AG09309 (cell line): ENCODE data around the gene PPP2R3B.
A peak's percentile ranks its signal among the peaks of the same experiment; 100 is the strongest.
"Not testable (repeated sequence)": the region's sequence is repeated elsewhere in the genome, so short reads cannot be mapped to it uniquely, and the experiment has no call there.

Source experiments
- DNase-seq: peaks from one replicate; pipeline ENCODE4 v3.0.0-alpha.2; 2010; ENCODE audit warnings: low read depth
- H3K4me3 ChIP-seq: 2 replicates; pipeline ENCODE4 v1.5.1; 2011; ENCODE audit warnings: mild to moderate bottlenecking, low read depth, low read length, moderate library complexity; ENCODE audit not compliant: control insufficient read depth
- CTCF ChIP-seq: IDR thresholded peaks from 2 replicates; pipeline ENCODE4 v1.5.1; 2011; ENCODE audit warnings: mild to moderate bottlenecking, low read depth, low read length, inconsistent platforms; ENCODE audit not compliant: insufficient read depth, control insufficient read depth; ENCODE audit errors: missing control alignments

Gene PPP2R3B

GRCh38 chrX:386768-387575 lies at the start of gene PPP2R3B:
TSS of gene PPP2R3B (minus strand) at chrX:386907. CDS start at chrX:386691, 216 bp downstream.
- H3K4me3 ChIP-seq = peak within 1 kb of the TSS; percentile 43
- DNase-seq = peak; percentile 88
- no peak for TF ChIP-seq CTCF

DNA sequence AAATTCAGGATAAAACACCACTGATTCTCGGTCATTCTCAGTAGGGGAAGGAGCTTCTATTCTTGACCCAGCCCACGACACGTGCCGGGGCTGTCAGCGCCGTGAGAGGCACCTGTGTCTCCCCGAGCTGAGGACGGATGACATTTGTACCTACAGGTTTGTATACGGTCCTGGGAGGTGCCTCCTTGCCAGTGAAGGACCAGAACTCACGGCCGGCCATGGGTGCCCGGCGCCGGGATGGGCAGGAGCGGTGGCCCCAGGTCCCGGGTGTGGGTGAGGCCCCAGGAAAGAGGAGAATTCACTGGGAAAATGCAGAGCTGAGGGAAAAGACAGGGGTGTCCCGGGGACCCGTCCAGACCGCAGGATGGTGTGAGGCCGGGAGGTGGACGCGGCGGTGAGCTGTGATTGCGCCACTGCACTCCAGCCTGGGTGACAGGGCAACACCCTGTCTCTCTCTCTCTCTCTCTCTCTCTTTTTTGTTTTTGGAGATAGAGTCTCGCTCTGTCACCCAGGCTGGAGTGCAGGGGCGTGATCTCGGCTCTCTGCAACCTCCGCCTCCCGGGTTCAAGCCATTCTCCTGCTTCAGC lies 48.9 kb upstream of the PPP2R3B start:
- no peak overlapping the region for H3K4me3 ChIP-seq
- TF ChIP-seq CTCF = no peak
- no peak for DNase-seq

- no peak for TF ChIP-seq CTCF
- no peak for DNase-seq
Observed at GRCh38 chrX:434946-435345, 48.2 kb upstream of the PPP2R3B start.

DNA sequence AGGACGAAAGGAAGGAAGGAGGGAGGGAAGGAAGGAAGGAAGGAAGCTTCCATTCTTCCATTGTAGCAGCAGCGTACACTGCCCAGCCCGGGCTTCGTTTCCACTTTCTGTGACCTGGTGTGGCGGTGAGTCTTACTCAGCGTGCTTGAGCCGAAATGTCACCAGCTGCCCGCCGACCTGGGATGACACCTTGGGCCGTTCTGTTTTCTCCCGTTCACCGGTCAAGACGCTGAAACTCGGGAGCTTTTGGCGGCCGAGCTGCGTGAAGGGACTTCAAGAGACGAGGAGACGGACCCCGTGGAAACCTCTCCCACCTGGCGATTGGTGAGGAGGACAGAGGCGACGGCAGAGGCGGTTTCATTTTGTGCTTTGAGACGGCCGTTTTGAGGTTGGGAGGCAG lies 47.1 kb upstream of the PPP2R3B start:
- no peak for DNase-seq
- H3K4me3 ChIP-seq = no peak overlapping the region
- TF ChIP-seq CTCF = no peak

More at GRCh38 chrX:434946-435345, 48.2 kb upstream of the PPP2R3B start:
- no peak overlapping the region for H3K4me3 ChIP-seq

DNA sequence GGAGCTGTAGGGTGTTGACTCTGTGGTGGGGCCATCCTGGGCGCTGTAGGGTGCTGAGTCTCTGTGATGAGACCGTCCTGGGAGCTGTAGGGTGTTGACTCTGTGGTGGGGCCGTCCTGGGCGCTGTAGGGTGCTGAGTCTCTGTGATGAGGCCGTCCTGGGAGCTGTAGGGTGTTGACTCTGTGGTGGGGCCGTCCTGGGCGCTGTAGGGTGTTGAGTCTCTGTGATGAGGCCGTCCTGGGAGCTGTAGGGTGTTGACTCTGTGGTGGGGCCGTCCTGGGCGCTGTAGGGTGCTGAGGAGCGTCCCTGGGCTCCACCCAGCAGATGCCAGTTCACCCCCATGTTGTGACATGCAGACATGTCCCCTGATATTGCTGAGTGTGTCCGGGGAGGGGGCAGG lies 46.0 kb upstream of the PPP2R3B start:
- not testable (repeated sequence) for DNase-seq, H3K4me3 ChIP-seq

DNA sequence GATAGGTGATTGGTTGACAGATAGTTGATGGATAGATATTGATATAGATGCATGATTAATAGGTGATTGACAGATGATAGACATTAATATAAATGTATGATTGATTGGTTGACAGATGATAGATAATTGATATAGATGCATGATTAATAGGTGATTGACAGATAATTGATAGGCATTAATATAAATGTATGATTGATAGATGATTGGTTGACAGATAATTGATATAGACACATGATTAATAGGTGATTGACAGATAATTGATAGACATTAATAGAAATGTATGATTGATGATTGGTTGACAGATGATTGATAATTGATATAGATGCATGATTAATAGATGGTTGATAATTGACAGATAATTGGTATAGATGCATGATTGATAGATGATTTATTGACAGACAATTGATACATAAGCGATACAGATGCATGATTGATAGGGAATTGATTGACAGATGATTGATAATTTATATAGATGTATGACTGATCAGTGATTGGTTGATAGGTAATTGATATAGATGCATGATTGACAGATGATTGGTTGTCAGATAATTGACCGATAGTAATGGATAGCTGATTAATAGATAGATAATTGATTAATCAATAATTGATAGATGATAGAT lies 44.9 kb upstream of the PPP2R3B start:
- TF ChIP-seq CTCF = no peak
- H3K4me3 ChIP-seq = no peak overlapping the region
- no peak for DNase-seq

DNA sequence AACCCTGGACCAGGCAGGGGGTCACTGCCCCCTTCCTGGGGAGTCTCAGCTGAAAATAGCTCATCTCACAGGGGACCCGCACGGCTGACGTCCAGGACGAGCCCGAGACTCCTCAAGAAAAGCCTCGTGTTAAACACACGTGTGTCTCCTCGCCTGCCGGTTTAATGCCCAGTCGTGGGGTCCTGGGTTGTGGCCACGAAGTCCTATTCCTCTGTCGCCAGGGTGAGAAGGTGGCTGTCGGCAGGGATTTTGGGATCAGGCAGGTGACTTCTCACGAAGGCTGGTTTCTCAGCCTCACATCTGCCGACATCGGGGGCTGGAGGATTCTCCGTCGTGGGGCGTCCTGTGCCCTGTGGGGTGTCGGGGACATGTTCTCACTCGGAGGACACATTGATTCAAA lies 44.3 kb upstream of the PPP2R3B start:
- no peak for DNase-seq
- TF ChIP-seq CTCF = no peak
- H3K4me3 ChIP-seq = no peak overlapping the region
